HG02884 (cell line): ENCODE results near the gene SEMA4D.
"Not testable (repeated sequence)": the region's sequence is repeated elsewhere in the genome, so short reads cannot be mapped to it uniquely, and the experiment has no call there.

Experiments
- ATAC-seq: cut with Tn5 transposase; IDR thresholded peaks from one replicate; pipeline ENCODE4 v1.9.1; 2021; ENCODE audit warnings: mild to moderate bottlenecking, moderate library complexity; ENCODE audit not compliant: unreplicated experiment

SEMA4D gene

GRCh38 chr9:89375191-89375760 is 122.6 kb downstream of the SEMA4D start:
- ATAC-seq: peak; percentile 64

- ATAC-seq: no peak
Observed at GRCh38 chr9:89374176-89374575, 123.7 kb downstream of the SEMA4D start.

GRCh38 chr9:89372979-89373378 is 124.9 kb downstream of the SEMA4D start:
- ATAC-seq: no peak

GRCh38 chr9:89372230-89372816 is 125.6 kb downstream of the SEMA4D start:
- ATAC-seq: no peak

- not testable (repeated sequence) for ATAC-seq
Observed at GRCh38 chr9:89371791-89372190, 126.1 kb downstream of the SEMA4D start.

GRCh38 chr9:89370593-89370992 is 127.3 kb downstream of the SEMA4D start:
- no peak for ATAC-seq

- ATAC-seq: no peak
Observed at GRCh38 chr9:89368978-89369377, 128.9 kb downstream of the SEMA4D start.

GRCh38 chr9:89368550-89368949 is 129.4 kb downstream of the SEMA4D start:
- no peak for ATAC-seq

- ATAC-seq: no peak
Observed at GRCh38 chr9:89367726-89368437, 130.0 kb downstream of the SEMA4D start.

GRCh38 chr9:89367281-89367680 is 130.6 kb downstream of the SEMA4D start:
- ATAC-seq: no peak

- no peak for ATAC-seq
Observed at GRCh38 chr9:89366711-89367110, 131.2 kb downstream of the SEMA4D start.

- ATAC-seq: no peak
Observed at GRCh38 chr9:89365532-89365912, 132.4 kb downstream of the SEMA4D start.

GRCh38 chr9:89364666-89365531 is 133.0 kb downstream of the SEMA4D start:
- no peak for ATAC-seq

- no peak for ATAC-seq
Observed at GRCh38 chr9:89363921-89364665, 133.8 kb downstream of the SEMA4D start.

- ATAC-seq: no peak
Observed at GRCh38 chr9:89363311-89363670, 134.6 kb downstream of the SEMA4D start.

- ATAC-seq: no peak
Observed at GRCh38 chr9:89362647-89363310, 135.1 kb downstream of the SEMA4D start.

- no peak for ATAC-seq
Observed at GRCh38 chr9:89361816-89362646, 135.9 kb downstream of the SEMA4D start.

- ATAC-seq: no peak
Observed at GRCh38 chr9:89361031-89361430, 136.9 kb downstream of the SEMA4D start.

- no peak for ATAC-seq
Observed at GRCh38 chr9:89360465-89360864, 137.4 kb downstream of the SEMA4D start.
